IPS-NIHi7 (cell line): ENCODE data around the gene MAGEB17.
"Not testable (repeated sequence)": the region's sequence is repeated elsewhere in the genome, so short reads cannot be mapped to it uniquely, and the experiment has no call there.

Experiments used
- DNase-seq: peaks from one replicate; pipeline ENCODE4 v3.0.0; 2012; ENCODE audit warnings: mixed read lengths; ENCODE audit errors: extremely low spot score

MAGEB17 gene, protein sequence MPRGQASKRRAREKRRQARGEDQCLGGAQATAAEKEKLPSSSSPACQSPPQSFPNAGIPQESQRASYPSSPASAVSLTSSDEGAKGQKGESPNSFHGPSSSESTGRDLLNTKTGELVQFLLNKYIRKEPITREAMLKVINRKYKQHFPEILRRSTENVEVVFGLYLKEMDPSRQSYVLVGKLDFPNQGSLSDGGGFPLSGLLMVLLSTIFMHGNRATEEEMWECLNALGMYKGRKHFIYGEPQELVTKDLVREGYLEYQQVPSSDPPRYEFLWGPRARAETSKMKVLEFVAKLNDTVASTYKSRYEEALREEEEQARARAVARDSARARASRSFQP

DNA sequence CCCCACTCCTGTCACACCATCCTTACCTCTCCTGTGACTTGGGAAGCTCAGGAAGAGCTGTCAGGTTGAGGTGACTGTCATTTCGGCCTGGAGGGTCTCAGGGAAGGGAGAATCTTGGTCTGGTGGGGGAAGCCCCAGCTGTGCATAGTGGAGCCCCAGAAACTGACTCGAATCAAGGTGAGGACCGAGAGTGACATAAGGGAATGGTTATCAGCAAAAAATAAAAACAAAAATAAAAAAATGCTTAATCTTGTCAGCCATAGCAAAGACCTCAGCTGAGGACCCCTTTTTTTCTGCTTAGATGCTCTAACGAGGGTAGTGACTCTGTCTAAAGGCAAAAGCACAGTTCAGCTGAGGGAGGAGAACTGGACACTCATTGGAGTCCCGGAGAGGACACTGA is at the start of gene MAGEB17:
MAGEB17 (plus strand) TSS at position 301 of the 400 bp plus-strand sequence. CDS start 2,902 bp downstream, outside the sequence.
- no peak for DNase-seq

- DNase-seq, result no peak
Observed at GRCh38 chrX:16119353-16120220, 47.7 kb upstream of the MAGEB17 start.

DNA sequence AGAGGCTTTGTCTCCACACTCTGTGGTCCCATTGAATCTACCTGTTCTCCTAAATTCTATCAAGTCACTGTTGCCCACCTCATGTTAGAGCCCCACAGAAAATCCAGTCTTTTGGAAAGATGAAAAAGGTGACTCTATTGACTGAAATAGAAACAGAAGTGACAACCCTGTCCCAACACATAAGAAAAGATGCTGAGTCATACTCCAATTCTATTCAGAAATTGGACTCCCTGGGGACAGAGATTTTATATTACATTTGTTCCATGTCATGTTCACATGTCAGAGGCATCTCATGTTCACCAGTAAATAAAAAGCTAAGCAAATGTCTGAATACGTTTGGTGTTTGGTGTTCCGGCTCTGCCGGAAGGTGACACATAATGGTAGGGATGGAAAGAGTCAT is 46.9 kb upstream of the MAGEB17 start:
- DNase-seq, result no peak

DNA sequence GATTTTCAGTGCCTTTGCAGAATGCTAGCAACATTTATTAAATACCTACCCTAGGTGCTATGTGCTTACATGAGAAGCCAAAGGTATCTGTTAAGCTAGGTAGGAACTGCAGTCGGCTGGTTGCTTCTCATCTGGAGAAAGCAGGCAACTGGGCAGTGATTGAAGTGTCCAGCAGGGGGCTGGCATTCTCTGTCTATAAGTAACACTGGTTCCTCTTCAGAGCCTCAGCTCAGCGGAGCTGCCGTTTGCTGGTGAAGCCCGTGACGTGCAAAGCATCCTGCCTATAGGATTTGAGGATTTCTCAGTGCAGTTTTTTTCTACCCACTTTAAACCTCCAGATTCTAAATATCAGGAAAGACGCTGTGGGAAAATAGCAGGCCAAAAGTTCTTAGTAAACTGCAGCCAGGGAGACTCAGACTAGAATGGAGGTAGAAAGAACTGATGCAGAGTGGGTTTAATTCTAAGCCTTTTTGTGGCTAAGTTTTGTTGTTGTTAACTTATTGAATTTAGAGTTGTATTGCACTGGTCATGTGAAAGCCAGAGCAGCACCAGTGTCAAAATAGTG is 44.0 kb upstream of the MAGEB17 start, which contains the start of gene GRPR:
GRPR (plus strand) TSS at position 344 of the 565 bp plus-strand sequence. CDS start 389 bp downstream, outside the sequence.
- peak; percentile 92 for DNase-seq

- no peak for DNase-seq
Observed at GRCh38 chrX:16124201-16124600, 43.1 kb upstream of the MAGEB17 start.

GRCh38 chrX:16125520-16126149 is 41.6 kb upstream of the MAGEB17 start:
- DNase-seq, result no peak

DNA sequence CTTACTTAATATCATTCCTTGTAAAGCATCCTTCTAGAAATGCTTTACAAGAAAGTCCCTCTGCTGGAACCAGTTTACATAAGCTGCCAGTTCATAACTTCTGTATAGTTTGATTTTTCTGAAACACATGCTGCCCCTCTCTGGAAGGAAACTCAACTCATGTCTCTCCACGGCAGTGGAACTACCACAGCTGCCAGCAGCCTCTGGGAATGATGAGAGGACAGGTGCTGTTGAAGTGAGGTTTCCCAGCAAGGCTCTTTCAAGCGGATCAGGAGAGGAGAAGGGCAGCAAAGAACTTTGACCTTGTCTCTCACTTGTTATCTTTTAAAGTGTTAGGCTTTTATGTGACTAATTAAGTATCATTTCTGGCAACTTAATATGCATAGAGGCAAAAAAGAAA is 36.6 kb upstream of the MAGEB17 start:
- DNase-seq, result no peak

DNA sequence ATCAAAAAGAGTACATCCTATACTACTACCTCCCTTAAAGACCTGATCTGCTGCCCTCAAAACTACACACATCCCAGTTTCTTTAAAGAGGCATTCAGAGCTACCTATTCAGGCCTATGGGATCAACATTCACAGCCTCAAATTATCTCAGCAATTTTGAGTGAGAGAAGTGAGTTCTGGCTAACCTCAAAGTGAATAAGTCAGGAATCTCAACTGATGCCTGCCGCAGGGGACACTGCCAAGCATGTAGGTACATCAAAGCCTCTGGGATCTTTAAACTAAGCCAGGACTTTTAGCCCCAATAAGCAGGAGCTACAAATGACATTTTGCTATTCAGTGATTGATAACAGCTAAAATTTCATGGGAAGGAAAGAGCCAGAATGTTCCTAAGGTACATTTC is 32.3 kb upstream of the MAGEB17 start:
- no peak for DNase-seq

- no peak for DNase-seq
Observed at GRCh38 chrX:16136080-16136479, 31.2 kb upstream of the MAGEB17 start.

DNA sequence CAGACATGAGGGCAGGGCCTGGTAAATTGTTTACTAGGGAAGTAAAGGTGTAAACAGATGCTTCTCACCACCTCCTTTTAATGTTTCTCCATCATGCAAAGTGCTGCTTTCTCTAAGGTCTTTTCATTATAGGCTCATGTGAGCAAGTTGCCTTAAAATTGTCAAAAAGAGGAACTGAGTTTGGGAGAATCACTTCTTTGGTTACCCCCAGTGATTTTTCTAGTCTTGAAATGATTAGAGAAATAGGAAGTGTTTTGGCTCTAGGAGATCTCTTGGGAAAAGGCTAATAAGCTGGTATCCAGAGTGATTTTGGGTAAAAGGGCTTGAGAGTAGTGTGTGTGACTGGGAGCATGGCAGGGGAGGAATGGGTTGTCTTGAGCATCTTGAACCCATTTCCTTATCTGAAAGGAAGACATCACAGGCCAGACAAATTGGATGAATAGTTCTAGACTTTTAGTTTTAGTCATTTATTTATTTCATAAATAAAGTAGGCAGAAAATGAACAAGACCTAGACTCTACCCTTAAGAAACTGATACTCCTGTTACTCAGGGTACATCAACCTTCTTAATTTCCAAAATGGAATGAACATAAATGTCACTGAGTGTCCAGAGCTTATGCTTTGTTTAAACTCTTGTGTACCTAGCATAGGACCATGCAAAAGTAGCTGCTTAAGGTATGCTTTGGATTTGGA is 29.7 kb upstream of the MAGEB17 start:
- DNase-seq, result no peak

DNA sequence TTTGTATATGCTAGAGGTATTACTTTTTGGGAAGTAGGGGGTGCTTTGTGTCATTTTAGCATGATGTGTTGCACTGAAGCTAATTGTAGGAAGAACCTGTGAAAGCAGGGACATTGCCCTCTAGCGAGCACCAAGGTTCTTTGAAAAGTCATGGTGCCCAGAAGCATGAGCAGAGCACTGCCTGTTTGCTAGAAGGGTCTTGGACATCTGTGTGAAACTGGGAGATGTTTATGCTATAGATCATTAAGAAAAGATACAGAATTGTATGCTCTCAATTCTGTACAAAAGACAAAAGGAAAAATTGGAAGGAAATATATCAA is 29.2 kb upstream of the MAGEB17 start:
- peak; percentile 38 for DNase-seq

GRCh38 chrX:16140448-16140847 is 26.8 kb upstream of the MAGEB17 start:
- no peak for DNase-seq

- DNase-seq, result no peak
Observed at GRCh38 chrX:16140983-16141382, 26.3 kb upstream of the MAGEB17 start.

- DNase-seq, result no peak
Observed at GRCh38 chrX:16141422-16142245, 25.6 kb upstream of the MAGEB17 start.

DNA sequence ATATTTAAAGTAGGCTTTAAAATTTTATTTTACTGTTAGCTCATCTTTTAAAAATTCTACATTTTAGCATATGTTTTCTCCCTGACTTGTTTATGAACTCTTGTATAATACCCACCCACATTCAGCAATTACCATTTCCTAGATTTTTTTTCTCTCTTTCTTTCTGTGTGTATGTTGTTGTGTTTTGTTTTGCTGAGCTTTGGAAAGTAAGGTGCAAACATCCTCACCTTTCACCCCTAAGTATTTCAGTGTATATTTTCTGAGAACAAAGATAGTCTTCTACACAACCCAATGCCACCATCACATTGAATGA is 25.1 kb upstream of the MAGEB17 start:
- DNase-seq, result no peak

- no peak for DNase-seq
Observed at GRCh38 chrX:16143968-16144367, 23.3 kb upstream of the MAGEB17 start.

DNA sequence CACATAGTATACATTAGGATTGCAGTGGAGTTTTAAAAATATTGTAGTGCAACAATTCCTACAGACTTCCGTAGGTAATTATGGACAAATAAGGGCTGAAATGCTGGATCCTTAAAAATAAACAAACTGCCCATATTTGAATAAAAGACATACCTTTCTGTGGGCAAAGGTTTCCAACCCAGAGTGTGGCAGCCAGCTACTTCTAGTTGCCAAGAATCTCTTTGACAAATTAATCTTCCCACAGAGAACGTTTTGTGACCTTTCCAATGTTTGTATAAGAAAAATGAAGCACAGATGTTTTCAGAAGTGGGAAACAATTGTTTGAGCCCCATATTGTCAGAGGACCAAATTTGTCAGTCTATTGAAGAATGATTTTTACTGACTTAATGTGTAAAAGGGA is 22.9 kb upstream of the MAGEB17 start:
- no peak for DNase-seq

- DNase-seq, result not testable (repeated sequence)
Observed at GRCh38 chrX:16145093-16145492, 22.2 kb upstream of the MAGEB17 start.

DNA sequence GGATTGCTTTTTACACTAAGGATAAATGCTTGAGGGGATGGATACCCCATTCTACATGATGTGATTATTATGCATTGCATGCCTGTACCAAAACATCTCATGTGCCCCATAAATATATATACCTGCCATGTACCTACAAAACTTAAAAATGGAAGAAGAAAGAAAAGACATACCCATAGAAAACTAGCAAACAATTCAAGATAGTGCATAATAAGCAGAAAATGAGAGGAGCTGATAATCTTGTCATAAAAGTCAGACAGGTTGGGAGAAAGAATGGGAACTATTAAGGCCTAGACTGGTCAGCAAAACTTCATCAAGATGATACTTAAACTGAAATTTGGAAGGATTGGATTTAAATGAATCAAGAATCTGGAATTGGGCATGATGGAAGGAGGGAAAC is 21.6 kb upstream of the MAGEB17 start:
- DNase-seq, result no peak

DNA sequence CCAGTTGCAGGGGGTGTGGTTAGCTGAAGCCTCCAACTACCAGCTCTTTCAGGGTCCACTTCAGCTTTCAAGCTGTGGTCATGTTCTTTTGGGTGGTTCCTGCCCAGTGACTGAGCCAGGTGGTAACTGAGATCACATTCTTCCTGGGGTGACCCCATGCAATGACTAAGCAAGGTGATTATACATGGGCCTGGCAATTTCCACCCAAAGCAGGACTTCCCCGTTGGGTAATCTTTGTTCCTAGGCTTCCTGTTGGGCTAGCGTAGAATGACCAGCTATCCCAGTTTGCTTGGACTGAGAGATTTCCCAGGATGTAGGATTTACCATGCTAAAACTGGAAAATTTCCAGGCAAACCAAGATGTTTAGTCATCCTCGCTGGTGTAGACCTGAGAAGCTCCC is 18.4 kb upstream of the MAGEB17 start:
- DNase-seq, result no peak

- no peak for DNase-seq
Observed at GRCh38 chrX:16155581-16156096, 11.6 kb upstream of the MAGEB17 start.
